A549 (cell line): ENCODE results near the gene FAM240B. TPM values are rescaled to one million over a fixed set of nuclear protein-coding genes. Genes with fewer than 3 reads are reported as not detected.
A peak's percentile ranks its signal among the peaks of the same experiment; 100 is the strongest.

Source experiments
- ATAC-seq, 2 experiments: fragments of 200-7000 bp in 1 of 2; fragments of >200 bp in 1 of 2; cut with Nextera tagmentation in 1 of 2; cut with Tn5 transposase in 1 of 2; 3 replicates each; pipeline versions ENCODE4 v1.8.0 to v1.9.1; 2018 to 2020; ENCODE audit warnings: mild to moderate bottlenecking in 1 of 2, moderate library complexity in 1 of 2
- CTCF ChIA-PET: fragments of 300-600 bp; sonication (Branson Sonifier 250); formaldehyde crosslinking; extraction: SDS; loops from one replicate; lab custom pipeline; 2021; ENCODE audit warnings: antibody characterized with exemption, inconsistent platforms; lab: Yijun Ruan, JAX
- POLR2A ChIA-PET: fragments of 350-600 bp; formaldehyde crosslinking; extraction: SDS; loops from one replicate; lab custom pipeline; 2021; ENCODE audit warnings: antibody characterized with exemption, inconsistent platforms; lab: Yijun Ruan, JAX
- DNase-seq, 2 experiments: peaks; one replicate each; pipeline versions ENCODE4 v3.0.0 to v3.0.0-alpha.2; 2011 to 2016; ENCODE audit warnings: low read depth in 1 of 2, low spot score in 1 of 2
- FAIRE-seq: peaks from 2 replicates; lab custom pipeline; 2011; peaks lifted over from hg19 to GRCh38; lab: Jason Lieb, UNC
- H3K27ac ChIP-seq, 2 experiments: fragments of >200 bp; sonication (Bioruptor Twin); formaldehyde crosslinking; 3 replicates each; pipeline ENCODE4 v1.5.1; 2016 to 2017
- H3K4me1 ChIP-seq: fragments of >200 bp; sonication (Bioruptor Twin); formaldehyde crosslinking; 3 replicates; pipeline ENCODE4 v1.6.1; 2016
- H3K4me2 ChIP-seq: fragments of >200 bp; sonication (Bioruptor Twin); formaldehyde crosslinking; 3 replicates; pipeline ENCODE4 v1.6.1; 2016
- H3K4me3 ChIP-seq: fragments of >200 bp; sonication (Bioruptor Twin); formaldehyde crosslinking; 3 replicates; pipeline ENCODE4 v1.5.1; 2016
- H3K9me3 ChIP-seq: fragments of >200 bp; sonication (Bioruptor Twin); formaldehyde crosslinking; 3 replicates; pipeline ENCODE4 v1.6.1; 2016
- BHLHE40 ChIP-seq: IDR thresholded peaks from 2 replicates; pipeline ENCODE4 v1.6.1; 2012; ENCODE audit warnings: low read depth, low read length, inconsistent platforms
- EHF ChIP-seq: fragments of 250-450 bp; sonication (Bioruptor Pico); IDR thresholded peaks from 2 replicates; pipeline ENCODE4 v1.5.0; 2020; ENCODE audit warnings: mild to moderate bottlenecking
- EHMT2 ChIP-seq: fragments of 200-600 bp; sonication (generic); IDR thresholded peaks from 2 replicates; pipeline ENCODE4 v1.6.1; 2016; ENCODE audit warnings: antibody characterized with exemption, low read depth, mild to moderate bottlenecking, moderate library complexity
- ESRRA ChIP-seq: fragments of 150-350 bp; IDR thresholded peaks from 2 replicates; pipeline ENCODE4 v1.6.1; 2014; ENCODE audit warnings: mild to moderate bottlenecking, low read length, borderline replicate concordance
- FOSL2 ChIP-seq, 2 experiments: fragments of 450-650 bp in 1 of 2; fragments of >200 bp in 1 of 2; sonication (Bioruptor Twin) in 1 of 2; formaldehyde crosslinking; IDR thresholded peaks; 2 replicates each; pipeline versions ENCODE4 v1.5.0 to v1.6.1; 2016 to 2020; ENCODE audit warnings: mild to moderate bottlenecking in 1 of 2, moderate library complexity in 1 of 2
- GATA3 ChIP-seq: IDR thresholded peaks from 2 replicates; pipeline ENCODE4 v1.6.1; 2012; ENCODE audit warnings: borderline replicate concordance
- HMGXB4 ChIP-seq: fragments of 250-450 bp; sonication (Bioruptor Pico); IDR thresholded peaks from 2 replicates; pipeline ENCODE4 v1.5.0; 2021; ENCODE audit warnings: mild to moderate bottlenecking, moderate library complexity, borderline replicate concordance
- JUNB ChIP-seq: fragments of >200 bp; sonication (Bioruptor Twin); formaldehyde crosslinking; IDR thresholded peaks from 2 replicates; pipeline ENCODE4 v1.6.1; 2016
- MAFK ChIP-seq: fragments of 450-650 bp; IDR thresholded peaks from 2 replicates; pipeline ENCODE4 v1.6.1; 2014; ENCODE audit not compliant: partially characterized antibody
- MAX ChIP-seq: IDR thresholded peaks from 2 replicates; pipeline ENCODE4 v1.6.1; 2012
- RARB ChIP-seq: fragments of 250-450 bp; sonication (Bioruptor Pico); IDR thresholded peaks from 2 replicates; pipeline ENCODE4 v1.8.0; 2021; ENCODE audit warnings: mild to moderate bottlenecking, moderate library complexity
- TFCP2L1 ChIP-seq: fragments of 250-450 bp; sonication (Bioruptor Pico); IDR thresholded peaks from 2 replicates; pipeline ENCODE4 v1.5.0; 2021; ENCODE audit warnings: mild to moderate bottlenecking
- USF2 ChIP-seq: fragments of 450-650 bp; IDR thresholded peaks from 2 replicates; pipeline ENCODE4 v1.6.1; 2014; ENCODE audit warnings: antibody characterized with exemption
- WGBS: methylation state at CpG from one replicate; pipeline ENCODE4 v1.1.6; 2017; ENCODE audit errors: missing lambda C conversion rate; 5-methylcytosine and 5-hydroxymethylcytosine counted together
- polyA plus RNA-seq, 4 experiments: library from polyadenylated mRNA; depleted of rRNA in 3 of 4; stranded (reverse); fragments of >200 nt; fragmentation: RNase III in 1 of 4; extraction: RNeasy Plus Mini Kit Qiagen cat#74134 plus additional on column Dnase treatment in 1 of 4; gene quantifications; 2 replicates in 3 of 4; 3 replicates in 1 of 4; pipeline ENCODE4 v1.2.3, GENCODE V29; 2011 to 2017
- TF ChIP-seq, protein P1 (sequence below): fragments of 250-450 bp; sonication (Bioruptor Pico); IDR thresholded peaks from 2 replicates; pipeline ENCODE4 v1.5.0; 2020; ENCODE audit warnings: low read depth, mild to moderate bottlenecking, moderate library complexity
- TF ChIP-seq, protein P2 (sequence below): fragments of 150-350 bp; IDR thresholded peaks from 2 replicates; pipeline ENCODE4 v1.6.1; 2014; ENCODE audit warnings: low read depth, mild to moderate bottlenecking, low read length

FAM240B gene
- polyA plus RNA-seq, 2 of the 4 experiments (the other 2 are of a cell fraction) = not detected

- peak overlapping the region; percentile 77 for H3K4me2 ChIP-seq
- CTCF ChIA-PET = interaction anchor here (0.8 kb wide), 1 partner anchor 26 kb away, joined by 4 read pairs; no protein-coding TSS in a partner anchor
- H3K4me3 ChIP-seq = no peak overlapping the region
- WGBS = 16% methylated on average over 4 of the region's 4 CpGs
- H3K27ac ChIP-seq = peak overlapping the region; percentile 87 to 90
- H3K9me3 ChIP-seq = no peaks in the 10 kb centered on the region
- DNase-seq (no peak), FAIRE-seq (peak; percentile 67), ATAC-seq (peak in 1 of 2 experiments; percentile 57; a peak in 3 of 6 replicates)
- TF ChIP-seq FOSL2 (IDR thresholded peaks at IDR 0.05) = peak; percentile 45
- TF ChIP-seq FOSL2 (CRISPR knock-in tag; IDR thresholded peaks at IDR 0.05) = peak; percentile 53
- no peak for TF ChIP-seq BHLHE40
- TF ChIP-seq ESRRA = no peak
- TF ChIP-seq JUNB = peak; percentile 58
- TF ChIP-seq RARB = no peak
- TF ChIP-seq GATA3 = peak; percentile 38; the same call in 1 of the 2 replicates
- no peak for TF ChIP-seq HMGXB4 (CRISPR knock-in tag)
- TF ChIP-seq MAX = 0 out of 2 replicates have a peak, but pooled peaks have one; percentile 18
- TF ChIP-seq EHMT2 = no peak
- POLR2A ChIA-PET = no interaction called here
- peaks cover 33% of the 10 kb centered on the region for H3K4me1 ChIP-seq
Measured at GRCh38 chr9:38681747-38682227, 38.1 kb downstream of the FAM240B start.

- ChIA-PET CTCF (interaction anchor here (0.8 to 1.0 kb wide), 2 partner anchors 9 to 27 kb away, joined by 4 read pairs; no protein-coding TSS in a partner anchor), POLR2A (no interaction called here)
- DNase-seq (no peak), ATAC-seq (no peak), FAIRE-seq (no peak)
- WGBS = 92% methylated on average over 14 of the region's 14 CpGs
- peaks cover 30% of the 10 kb centered on the region for H3K4me1 ChIP-seq
- peak overlapping the region; percentile 87 to 90 for H3K27ac ChIP-seq
- TF ChIP-seq HMGXB4 (CRISPR knock-in tag) (no peak), TFCP2L1 (CRISPR knock-in tag) (no peak), USF2 (no peak), EHF (CRISPR knock-in tag) (no peak), MAFK (no peak), BHLHE40 (no peak)
- TF ChIP-seq, protein P1, sequence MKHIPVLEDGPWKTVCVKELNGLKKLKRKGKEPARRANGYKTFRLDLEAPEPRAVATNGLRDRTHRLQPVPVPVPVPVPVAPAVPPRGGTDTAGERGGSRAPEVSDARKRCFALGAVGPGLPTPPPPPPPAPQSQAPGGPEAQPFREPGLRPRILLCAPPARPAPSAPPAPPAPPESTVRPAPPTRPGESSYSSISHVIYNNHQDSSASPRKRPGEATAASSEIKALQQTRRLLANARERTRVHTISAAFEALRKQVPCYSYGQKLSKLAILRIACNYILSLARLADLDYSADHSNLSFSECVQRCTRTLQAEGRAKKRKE (CRISPR knock-in tag) = no peak
- TF ChIP-seq, protein P2, sequence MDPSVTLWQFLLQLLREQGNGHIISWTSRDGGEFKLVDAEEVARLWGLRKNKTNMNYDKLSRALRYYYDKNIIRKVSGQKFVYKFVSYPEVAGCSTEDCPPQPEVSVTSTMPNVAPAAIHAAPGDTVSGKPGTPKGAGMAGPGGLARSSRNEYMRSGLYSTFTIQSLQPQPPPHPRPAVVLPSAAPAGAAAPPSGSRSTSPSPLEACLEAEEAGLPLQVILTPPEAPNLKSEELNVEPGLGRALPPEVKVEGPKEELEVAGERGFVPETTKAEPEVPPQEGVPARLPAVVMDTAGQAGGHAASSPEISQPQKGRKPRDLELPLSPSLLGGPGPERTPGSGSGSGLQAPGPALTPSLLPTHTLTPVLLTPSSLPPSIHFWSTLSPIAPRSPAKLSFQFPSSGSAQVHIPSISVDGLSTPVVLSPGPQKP = no peak
- peak overlapping the region; percentile 77; the same call in 1 of the 3 replicates for H3K4me2 ChIP-seq
- H3K9me3 ChIP-seq = no peaks in the 10 kb centered on the region
- no peak overlapping the region for H3K4me3 ChIP-seq
Measured at GRCh38 chr9:38680837-38681445, 39.0 kb downstream of the FAM240B start.
